ENCODE data around the gene FGG. TPM values are rescaled to one million over a fixed set of nuclear protein-coding genes. Genes with fewer than 3 reads are reported as not detected.

FGG gene
- total and polyA plus RNA-seq, 2 of the 13 experiments (the other 11 are each of a cell fraction or from before 2014, with no cell fraction given): 1,037 to 2,423 TPM

- no peak for TF ChIP-seq DZIP1 (CRISPR knock-in tag; IDR thresholded peaks at IDR 0.05)
- TF ChIP-seq HMG20A (CRISPR knock-in tag; IDR thresholded peaks at IDR 0.05; ENCODE audit: borderline replicate concordance): no peak
- no peak for TF ChIP-seq SETDB1 (CRISPR knock-in tag; IDR thresholded peaks at IDR 0.05; ENCODE audit: borderline replicate concordance)
- TF ChIP-seq POLR2AphosphoS5 (IDR thresholded peaks at IDR 0.05; ENCODE audit: low read depth, low read length): peak; percentile 63; the same call in 1 of the 2 replicates
- TF ChIP-seq ZNF234 (CRISPR knock-in tag; conservative IDR thresholded peaks at IDR 0.05): no peak
- TF ChIP-seq ZNF331 (CRISPR knock-in tag; IDR thresholded peaks at IDR 0.05): peak; percentile 48; the same call in 1 of the 2 replicates
- TF ChIP-seq ZMYM4 (CRISPR knock-in tag; IDR thresholded peaks at IDR 0.05): peak; percentile 44
- 0 out of 2 replicates have a peak, but pooled peaks have one; percentile 50 for TF ChIP-seq ZFAT (CRISPR knock-in tag; conservative IDR thresholded peaks at IDR 0.05)
- peak; percentile 69; the same call in 1 of the 2 replicates for TF ChIP-seq ZNF562 (CRISPR knock-in tag; IDR thresholded peaks at IDR 0.05; ENCODE audit: borderline replicate concordance)
- TF ChIP-seq ZBTB3 (CRISPR knock-in tag; IDR thresholded peaks at IDR 0.05; ENCODE audit: borderline replicate concordance, low read depth): no peak
- 0 out of 2 replicates have a peak, but pooled peaks have one; percentile 15 for TF ChIP-seq MAX (IDR thresholded peaks at IDR 0.05)
- no peak for TF ChIP-seq HOXD1 (CRISPR knock-in tag; IDR thresholded peaks at IDR 0.05)
- peak; percentile 99 for TF ChIP-seq RBM22 (optimal IDR thresholded peaks at IDR 0.05; ENCODE audit: low read length)
- no peak for TF ChIP-seq U2AF2 (IDR thresholded peaks at IDR 0.05; ENCODE audit: low read depth, low read length)
- TF ChIP-seq ZC3H4 (CRISPR knock-in tag; IDR thresholded peaks at IDR 0.05; ENCODE audit: borderline replicate concordance): peak; percentile 75; the same call in 1 of the 2 replicates
- TF ChIP-seq ZNF639 (CRISPR knock-in tag; conservative IDR thresholded peaks at IDR 0.05): no peak
- TF ChIP-seq HNF1A (IDR thresholded peaks at IDR 0.05; ENCODE audit: low read depth): no peak
- peak; percentile 5; the same call in 1 of the 2 replicates for TF ChIP-seq HNF1A (CRISPR knock-in tag; IDR thresholded peaks at IDR 0.05; ENCODE audit: borderline replicate concordance)
- TF ChIP-seq ZBTB8A (CRISPR knock-in tag; IDR thresholded peaks at IDR 0.05; ENCODE audit: borderline replicate concordance, low read depth): 0 out of 2 replicates have a peak, but pooled peaks have one; percentile 45
Observed at GRCh38 chr4:154603033-154603943, 9.2 kb downstream of the FGG start (continued).

All from HepG2 (cell line).